GM19463 (cell line): ENCODE data around the gene MYO15A.

Source experiments
- ATAC-seq: cut with Tn5 transposase; IDR thresholded peaks from one replicate; pipeline ENCODE4 v1.9.1; 2021; ENCODE audit warnings: mild to moderate bottlenecking, moderate library complexity; ENCODE audit not compliant: unreplicated experiment

The MYO15A gene

GRCh38 chr17:18122990-18123753, 14.6 kb downstream of the MYO15A start:
- ATAC-seq, result no peak

GRCh38 chr17:18124345-18125126, 16.0 kb downstream of the MYO15A start:
- ATAC-seq, result no peak

GRCh38 chr17:18129041-18129502, 20.5 kb downstream of the MYO15A start:
- ATAC-seq, result no peak

GRCh38 chr17:18132711-18133110, 24.2 kb downstream of the MYO15A start:
- ATAC-seq, result no peak

- ATAC-seq, result no peak
Measured at GRCh38 chr17:18136357-18136756, 27.8 kb downstream of the MYO15A start.

DNA sequence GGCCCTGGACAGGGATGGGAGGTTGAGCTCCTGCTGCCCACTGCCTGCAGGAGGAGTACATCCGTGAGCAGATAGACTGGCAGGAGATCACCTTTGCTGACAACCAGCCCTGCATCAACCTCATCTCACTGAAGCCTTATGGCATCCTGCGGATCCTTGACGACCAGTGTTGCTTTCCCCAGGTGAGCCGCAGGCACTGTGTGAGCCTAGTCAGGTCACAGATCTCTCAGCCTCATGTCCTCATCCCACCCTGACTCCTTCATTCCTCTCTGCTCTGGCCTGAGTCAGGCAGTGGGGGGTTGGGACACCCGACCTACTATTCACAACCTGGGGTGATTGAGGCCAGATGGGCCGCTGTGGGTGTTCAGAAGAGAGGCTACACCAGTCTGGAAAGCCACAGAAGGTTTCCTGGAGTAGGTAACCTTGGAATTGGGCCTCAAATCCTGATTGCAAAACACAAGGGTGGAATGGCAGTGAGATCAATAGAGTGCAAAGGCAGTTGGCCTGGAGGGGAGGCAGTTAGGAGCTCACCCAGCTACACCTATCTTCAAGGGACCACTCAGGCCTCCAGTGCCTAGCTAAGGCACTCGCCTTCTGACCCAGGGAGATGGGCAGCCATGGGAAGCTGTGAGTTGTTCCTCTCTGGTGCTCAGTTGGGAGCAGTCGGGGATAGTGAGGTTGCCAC, 29.7 kb downstream of the MYO15A start:
- ATAC-seq, result no peak

DNA sequence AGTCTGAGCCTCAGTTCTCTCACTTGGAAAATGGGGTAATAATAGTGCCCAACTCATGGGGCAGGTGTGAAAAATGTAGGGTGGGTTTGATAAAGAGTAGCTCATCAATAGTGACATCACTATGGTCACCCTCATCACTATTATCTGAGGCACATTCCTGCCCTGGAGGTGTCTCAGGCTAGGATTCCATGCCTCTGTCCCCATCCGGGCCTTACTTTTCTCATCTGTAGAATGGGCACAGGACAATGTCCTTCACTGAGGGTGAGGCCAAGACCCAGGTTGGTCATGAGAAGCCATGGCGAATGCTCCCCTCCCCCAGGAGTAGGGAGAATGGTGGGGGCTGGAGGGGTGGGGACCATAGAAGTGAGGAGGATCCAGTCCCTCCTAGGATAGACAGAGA, 30.5 kb downstream of the MYO15A start:
- ATAC-seq, result no peak

DNA sequence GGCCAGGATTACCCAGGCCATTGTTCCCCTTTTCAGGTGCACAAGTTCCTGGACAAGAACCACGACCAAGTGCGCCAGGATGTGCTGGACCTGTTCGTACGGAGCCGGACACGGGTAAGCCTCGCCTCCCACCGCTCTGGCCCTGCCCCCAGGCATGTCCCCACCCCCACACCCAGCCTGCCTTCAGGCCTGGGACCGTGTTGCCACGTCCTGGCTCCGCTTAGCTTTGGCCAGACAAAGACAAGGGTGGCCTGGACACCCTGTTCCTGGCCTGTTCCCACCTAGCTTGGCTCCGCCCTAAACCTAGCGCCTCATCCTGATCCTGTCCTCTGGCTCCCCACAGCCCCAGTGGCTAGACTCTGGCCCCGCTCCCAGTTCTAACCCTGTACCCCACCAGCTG, 30.9 kb downstream of the MYO15A start:
- ATAC-seq, result no peak

GRCh38 chr17:18139949-18140348, 31.4 kb downstream of the MYO15A start:
- ATAC-seq, result no peak

- no peak for ATAC-seq
Measured at GRCh38 chr17:18140648-18141047, 32.1 kb downstream of the MYO15A start.

- no peak for ATAC-seq
Measured at GRCh38 chr17:18141210-18141803, 32.8 kb downstream of the MYO15A start.

DNA sequence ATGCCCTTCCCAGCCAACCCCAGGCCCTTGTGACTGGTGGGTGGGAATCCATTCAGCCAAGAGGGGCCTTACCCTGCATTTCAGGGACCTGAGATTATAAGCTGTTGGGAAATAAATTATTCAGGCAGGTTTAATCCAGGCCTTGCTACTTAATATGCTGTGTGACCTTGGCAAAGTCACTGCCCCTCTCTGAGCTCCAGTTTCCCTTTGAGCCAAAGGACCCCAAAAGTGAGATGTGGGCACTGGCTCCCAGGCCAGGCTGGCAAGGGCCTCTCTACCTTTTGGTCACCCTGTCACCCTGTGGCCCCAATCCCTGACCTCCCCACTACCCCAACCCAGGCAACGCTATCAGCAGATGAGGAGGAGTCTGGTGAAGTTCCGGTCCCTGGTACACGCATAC, 33.9 kb downstream of the MYO15A start:
- ATAC-seq, result no peak

GRCh38 chr17:18143044-18143936, 34.7 kb downstream of the MYO15A start:
- no peak for ATAC-seq

DNA sequence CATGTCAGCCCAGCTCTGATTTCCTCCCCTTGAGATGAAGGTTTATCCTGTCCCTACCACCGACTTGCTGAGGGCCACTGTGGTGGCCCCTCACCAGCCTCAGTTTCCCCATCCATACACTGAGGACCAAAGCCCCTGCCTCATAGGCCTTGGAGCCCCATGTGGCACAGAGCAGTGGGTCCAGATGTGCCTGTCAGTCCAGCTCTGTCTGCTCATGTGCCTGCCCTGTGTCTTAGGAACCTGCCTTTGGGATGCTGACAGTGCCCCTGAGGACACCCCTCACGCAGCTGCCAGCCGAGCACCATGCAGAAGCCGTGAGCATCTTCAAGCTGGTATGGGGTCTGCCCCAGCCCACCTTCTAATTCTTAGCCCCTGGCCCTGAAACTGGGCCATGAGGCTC, 35.7 kb downstream of the MYO15A start:
- ATAC-seq, result no peak

GRCh38 chr17:18144855-18145254, 36.3 kb downstream of the MYO15A start:
- no peak for ATAC-seq

GRCh38 chr17:18145811-18146210, 37.3 kb downstream of the MYO15A start:
- no peak for ATAC-seq

DNA sequence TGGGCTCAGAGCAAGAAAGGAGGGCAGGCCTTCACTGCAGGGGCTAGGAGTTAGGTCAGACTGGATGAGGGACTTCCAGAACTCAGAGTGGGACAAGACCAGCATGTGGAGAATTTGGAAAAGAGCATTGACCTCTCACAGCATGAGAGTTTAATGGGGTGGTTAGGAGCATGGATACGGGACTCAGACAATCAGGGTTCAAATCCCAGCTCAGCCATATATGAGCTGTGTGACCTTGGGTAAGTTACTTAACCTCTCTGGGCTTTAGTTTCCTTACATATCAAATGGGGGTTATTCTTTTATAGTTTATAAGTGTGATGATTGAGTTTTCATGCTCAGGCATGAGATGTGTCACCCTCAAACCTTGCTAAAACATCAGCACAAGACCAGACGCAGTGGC, 37.7 kb downstream of the MYO15A start:
- no peak for ATAC-seq

DNA sequence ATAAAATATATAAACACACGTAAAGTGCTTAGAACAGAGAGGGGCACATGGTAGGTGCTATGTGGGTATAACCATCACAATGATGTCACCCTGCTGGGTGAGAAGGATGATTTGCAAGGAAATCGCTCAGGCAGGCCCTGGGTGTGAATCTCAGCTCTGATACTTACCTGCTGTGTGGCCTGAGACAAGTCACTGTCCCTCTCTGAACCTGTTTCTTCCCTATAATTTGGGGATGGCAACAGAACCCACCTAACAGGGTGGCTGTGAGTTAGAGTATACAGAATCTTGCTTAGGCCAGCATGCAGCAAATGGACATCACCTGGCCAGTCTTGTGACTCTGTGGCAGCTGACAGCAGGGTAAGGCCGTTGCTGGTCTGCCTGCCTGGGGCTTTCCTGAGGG, 38.4 kb downstream of the MYO15A start:
- ATAC-seq, result no peak

DNA sequence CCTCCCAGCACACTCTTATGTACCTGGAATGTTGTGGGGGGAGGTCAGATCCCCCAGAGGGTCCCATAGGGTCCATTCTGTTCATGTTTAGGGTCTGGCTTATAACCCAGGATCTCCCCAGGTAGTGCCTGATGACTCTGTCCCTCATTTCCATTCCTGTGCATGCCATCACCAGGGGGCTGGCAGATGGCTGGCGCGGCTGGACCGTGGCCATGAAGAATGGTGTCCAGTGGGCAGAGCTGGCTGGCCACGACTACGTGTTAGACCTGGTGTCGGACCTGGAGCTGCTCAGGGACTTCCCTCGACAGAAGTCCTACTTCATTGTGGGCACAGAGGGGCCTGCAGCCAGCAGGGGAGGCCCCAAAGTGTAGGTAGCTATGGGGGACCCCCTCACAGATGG, 40.0 kb downstream of the MYO15A start:
- no peak for ATAC-seq

- ATAC-seq, result no peak
Measured at GRCh38 chr17:18151290-18151689, 42.7 kb downstream of the MYO15A start.
